ENCODE results near the gene RAB37. TPM values are rescaled to one million over a fixed set of nuclear protein-coding genes. Genes with fewer than 3 reads are reported as not detected.

Gene RAB37
- total and polyA plus RNA-seq, 2 of the 8 experiments (the other 6 are each of a cell fraction or from before 2014, with no cell fraction given): 5.5 to 6.1 TPM

- Histone ChIP-seq H4K91ac (replicated peaks; ENCODE audit: insufficient read length, low read length) (no peak overlapping the region), H3K9me3 (ENCODE audit: insufficient read depth in 2 of 2, low read depth in 1 of 2, low read length in 1 of 2) (no peaks in the 10 kb centered on the region), H2AK5ac (ENCODE audit: low read depth, low read length) (no peak overlapping the region), H3K27ac (ENCODE audit: low read depth, low read length) (no peak overlapping the region), H4K5ac (ENCODE audit: insufficient read length, low read depth, low read length) (no peak overlapping the region), H3K4me2 (ENCODE audit: insufficient read depth in 1 of 2, low read depth in 2 of 2, low read length in 2 of 2) (no peak overlapping the region; a peak in 1 of 4 replicates), H3K4me3 (ENCODE audit: extremely low read depth in 1 of 4, insufficient read depth in 2 of 4, low read depth in 3 of 4, low read length in 4 of 4) (no peak overlapping the region), H2BK5ac (ENCODE audit: low read depth, low read length) (no peak overlapping the region), H3K79me1 (ENCODE audit: low read depth, low read length) (peaks cover 11% of the 10 kb centered on the region), H3K4me1 (replicated peaks in 1 of 4; ENCODE audit: control insufficient read depth in 3 of 4, insufficient read depth in 4 of 4, low read length in 3 of 4) (peaks cover 0 to 6% (median 4%) of the 10 kb centered on the region in 4 experiments; a peak in 5 of 7 replicates), H3K23ac (ENCODE audit: insufficient read length) (no peak overlapping the region), H3K18ac (ENCODE audit: extremely low read depth, low read length) (no peak overlapping the region), H2BK20ac (ENCODE audit: low read length) (no peak overlapping the region), H4K20me1 (replicated peaks in 1 of 2; ENCODE audit: control insufficient read depth in 1 of 2, insufficient read depth in 2 of 2, low read length in 2 of 2) (peaks cover 2 to 7% of the 10 kb centered on the region in 2 experiments), H4K8ac (ENCODE audit: extremely low read depth, insufficient read depth, low read length) (no peak overlapping the region), H3K14ac (ENCODE audit: insufficient read length) (no peak overlapping the region), H3K36me3 (ENCODE audit: control insufficient read depth in 2 of 4, insufficient read depth in 4 of 4, low read length in 3 of 4) (peaks cover 0 to 15% (median 7%) of the 10 kb centered on the region in 4 experiments; a peak in 6 of 8 replicates), H3K23me2 (ENCODE audit: low read depth, low read length) (peaks cover 9% of the 10 kb centered on the region), H2BK15ac (ENCODE audit: low read length) (no peak overlapping the region), H3K9ac (replicated peaks in 1 of 4; ENCODE audit: extremely low read depth in 1 of 4, low read depth in 3 of 4, low read length in 3 of 4) (no peak overlapping the region), H2BK120ac (replicated peaks; ENCODE audit: low read depth, low read length) (no peak overlapping the region), H3K4ac (replicated peaks; ENCODE audit: insufficient read length, low read depth, low read length) (no peak overlapping the region), H2AFZ (ENCODE audit: low read length) (no peak overlapping the region), H2BK12ac (ENCODE audit: low read depth, low read length) (no peak overlapping the region), H3K79me2 (ENCODE audit: control insufficient read depth in 1 of 2, insufficient read depth in 2 of 2, low read length in 2 of 2) (peaks cover 0 to 24% of the 10 kb centered on the region in 2 experiments; a peak in 2 of 4 replicates), H3K56ac (replicated peaks; ENCODE audit: insufficient read length, low read depth, low read length) (no peak overlapping the region), H3K27me3 (replicated peaks in 1 of 4; ENCODE audit: control insufficient read depth in 3 of 4, extremely low read depth in 1 of 4, insufficient read depth in 3 of 4, low read length in 3 of 4) (no peaks in the 10 kb centered on the region)
- TF ChIP-seq TAF1 (IDR thresholded peaks at IDR 0.05; ENCODE audit: low read depth, low read length) (no peak), TEAD4 (IDR thresholded peaks at IDR 0.05; ENCODE audit: low read depth, low read length) (no peak), RBBP5 (IDR thresholded peaks at IDR 0.05; ENCODE audit: borderline replicate concordance, low read depth, low read length) (no peak), POLR2AphosphoS5 (IDR thresholded peaks at IDR 0.05; ENCODE audit: low read depth, low read length) (no peak), TAF7 (optimal IDR thresholded peaks at IDR 0.05; ENCODE audit: borderline replicate concordance, low read depth, low read length) (no peak), SIRT6 (IDR thresholded peaks at IDR 0.05; ENCODE audit: low read length) (no peak), SIN3A (conservative IDR thresholded peaks at IDR 0.05 in 1 of 2, IDR thresholded peaks at IDR 0.05 in 1 of 2; ENCODE audit: low read depth in 1 of 2, low read length in 2 of 2) (no peak), SP1 (IDR thresholded peaks at IDR 0.05; ENCODE audit: low read depth, low read length) (no peak), BRCA1 (IDR thresholded peaks at IDR 0.05; ENCODE audit: low read depth, low read length) (no peak), EGR1 (IDR thresholded peaks at IDR 0.05; ENCODE audit: borderline replicate concordance, low read depth, low read length) (no peak), POLR2A (IDR thresholded peaks at IDR 0.05; ENCODE audit: control extremely low read depth in 1 of 2, low read depth in 2 of 2, low read length in 2 of 2) (no peak), GTF2F1 (IDR thresholded peaks at IDR 0.05; ENCODE audit: borderline replicate concordance, low read depth, low read length) (no peak)
- POLR2A ChIA-PET (ENCODE audit: partially characterized antibody): interaction anchor here (1.3 to 1.4 kb wide), 2 partner anchors 28 to 257 kb away, joined by 3 to 5 read pairs; no protein-coding TSS in a partner anchor
- FAIRE-seq: no peak
- 89% methylated on average over 6 of the region's 6 CpGs; no CpG with 5 or more reads in 1 of the 2 experiments for WGBS, 2 experiments (ENCODE audit: extremely low coverage in 1 of 2, insufficient coverage in 1 of 2, insufficient read length in 1 of 2, insufficient replicate concordance in 2 of 2, low coverage in 1 of 2, low lambda C conversion rate in 2 of 2, missing lambda C conversion rate in 1 of 2)
- CTCF ChIA-PET (ENCODE audit: partially characterized antibody): interaction anchor here (1.1 to 99.6 kb wide), 8 partner anchors 32 to 366 kb away, joined by 3 to 2981 read pairs (median 6); partner anchors contain the start of genes FDXR, GRIN2C, NHERF1 and RAB37
- no peak for DNase-seq (ENCODE audit: low read depth in 1 of 2, low spot score in 2 of 2)
Observed at GRCh38 chr17:74777901-74778515, 41.0 kb downstream of the RAB37 start.

All from H1 (cell line).